T-helper 1 cell treated with Interleukin-12 subunit alpha and Interleukin-12 subunit beta and Interleukin-4 antibody, amounts not matched to agents 30 ng/mL and 1 ng/mL, for 36 hours (primary cell): ENCODE data around the gene UBE3C. TPM values are rescaled to one million over a fixed set of nuclear protein-coding genes. Genes with fewer than 3 reads are reported as not detected.

Experiments
- intact Hi-C: fragments of 100-400 bp; cut with micrococcal nuclease; formaldehyde crosslinking; loops from one replicate; pipeline ENCODE4 v1.15.1; 2024
- total RNA-seq: library from RNA; stranded (reverse); gene quantifications from 2 replicates; pipeline ENCODE4 v1.2.3, GENCODE V29; 2022

Gene UBE3C
- total RNA-seq, 1 donor from 2014 or later, result 70.2 TPM

GRCh38 chr7:157168571-157168970, 29.8 kb downstream of the UBE3C start:
- intact Hi-C loops, result no loop called here

DNA sequence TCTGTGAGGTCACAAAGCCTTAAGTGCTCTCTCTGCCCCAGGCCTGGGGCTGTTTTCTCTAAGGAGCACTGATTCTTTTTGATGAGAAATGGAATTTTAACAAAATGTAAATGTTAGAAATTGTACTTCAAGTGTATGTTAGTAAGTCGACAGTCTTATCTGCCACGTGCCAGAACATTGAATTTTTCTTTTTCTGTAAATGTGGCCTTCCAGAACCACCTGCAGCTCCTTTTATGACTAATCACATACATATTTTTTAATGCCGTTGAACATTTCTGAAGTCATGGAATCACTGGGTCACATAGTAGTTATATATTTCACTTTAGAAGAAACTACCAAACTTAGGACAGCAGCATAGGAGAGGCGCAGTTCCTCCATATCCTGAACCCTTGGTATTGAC, 38.0 kb downstream of the UBE3C start:
- intact Hi-C loops, result no loop called here

GRCh38 chr7:157177333-157177982, 38.7 kb downstream of the UBE3C start:
- intact Hi-C loops, result no loop called here

DNA sequence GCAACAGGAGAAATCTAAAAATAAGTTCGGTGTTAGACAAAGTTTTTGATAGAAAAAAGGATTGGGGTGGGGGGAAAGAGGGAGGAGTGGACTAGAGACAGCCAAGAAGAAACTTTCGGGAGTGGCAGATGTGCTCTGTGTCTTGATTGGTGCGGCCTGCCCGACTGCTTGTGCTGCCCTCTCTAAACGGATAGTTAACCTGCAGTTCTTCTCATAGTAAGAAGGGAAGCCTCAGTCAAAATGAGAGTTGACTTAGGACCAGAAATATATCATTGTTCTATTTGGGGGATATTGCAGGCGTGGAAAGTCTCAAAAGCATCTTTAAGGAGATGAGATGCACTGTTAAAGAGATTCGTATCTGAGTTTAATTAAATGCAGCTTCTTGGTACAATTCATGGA, 39.3 kb downstream of the UBE3C start:
- intact Hi-C loops, result no loop called here

GRCh38 chr7:157183832-157184231, 45.1 kb downstream of the UBE3C start:
- intact Hi-C loops, result no loop called here

GRCh38 chr7:157188091-157188665, 49.5 kb downstream of the UBE3C start:
- intact Hi-C loops, result no loop called here

DNA sequence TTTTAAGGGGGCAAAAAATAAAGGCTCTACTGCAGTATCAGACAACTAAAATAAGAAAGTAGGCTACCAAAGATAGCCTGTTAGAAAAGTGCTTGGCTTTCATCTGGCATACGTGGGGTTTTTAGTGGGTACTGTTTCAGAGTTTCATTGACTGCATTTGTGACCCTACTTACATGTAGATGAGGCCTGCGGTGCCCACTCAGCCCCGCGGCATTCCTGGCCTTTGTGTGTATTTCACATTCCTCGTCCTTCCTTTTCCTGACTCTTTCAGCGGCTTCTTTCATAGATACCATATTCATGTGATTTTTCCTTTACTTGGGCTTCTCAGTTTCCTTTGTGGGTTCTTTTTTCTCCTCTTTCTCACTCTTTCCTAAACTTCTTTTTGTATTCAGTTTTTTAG, 50.7 kb downstream of the UBE3C start:
- intact Hi-C loops, result no loop called here

GRCh38 chr7:157192861-157193260, 54.1 kb downstream of the UBE3C start:
- intact Hi-C loops, result no loop called here

GRCh38 chr7:157193274-157193673, 54.5 kb downstream of the UBE3C start:
- intact Hi-C loops, result no loop called here

DNA sequence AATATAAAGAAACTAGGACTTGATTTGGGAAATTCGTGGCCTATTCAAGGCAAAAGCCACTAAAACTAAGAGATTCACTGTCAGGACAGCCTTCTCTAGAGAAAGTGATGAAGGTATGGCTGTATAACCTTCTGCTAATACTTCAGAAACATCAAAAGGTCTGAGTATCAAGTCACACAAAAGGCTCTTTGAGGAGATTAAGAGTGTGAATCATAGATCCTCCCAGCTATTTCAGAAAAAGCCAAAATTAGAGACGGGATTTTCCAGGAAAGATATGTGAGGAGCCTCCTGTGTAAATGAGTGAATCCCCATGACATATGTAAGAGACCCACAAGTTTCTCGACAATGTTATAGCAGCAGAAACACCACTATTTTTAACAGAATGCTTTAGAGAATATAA, 56.2 kb downstream of the UBE3C start:
- intact Hi-C loops, result no loop called here

GRCh38 chr7:157195868-157196267, 57.1 kb downstream of the UBE3C start:
- intact Hi-C loops, result no loop called here

DNA sequence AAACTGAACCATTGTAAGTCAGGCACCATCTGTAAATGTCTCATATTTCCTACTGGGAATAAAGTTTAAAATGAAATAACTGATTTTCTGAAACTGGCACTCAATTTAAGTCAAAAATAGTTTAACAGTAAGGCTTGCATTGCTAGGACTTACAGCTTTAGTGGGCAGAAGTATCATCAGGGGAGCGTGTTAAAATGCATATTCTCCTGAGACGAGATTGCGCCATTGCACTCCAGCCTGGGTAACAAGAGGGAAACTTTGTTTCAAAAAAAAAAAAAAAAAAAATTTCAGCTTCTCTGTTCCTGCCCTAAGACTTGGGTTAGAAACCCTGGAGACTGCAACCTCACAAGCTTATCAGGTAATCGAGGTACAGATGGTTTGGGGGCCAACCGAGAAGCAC, 65.4 kb downstream of the UBE3C start:
- intact Hi-C loops, result no loop called here

- intact Hi-C loops, result no loop called here
Observed at GRCh38 chr7:157205438-157205837, 66.7 kb downstream of the UBE3C start.

DNA sequence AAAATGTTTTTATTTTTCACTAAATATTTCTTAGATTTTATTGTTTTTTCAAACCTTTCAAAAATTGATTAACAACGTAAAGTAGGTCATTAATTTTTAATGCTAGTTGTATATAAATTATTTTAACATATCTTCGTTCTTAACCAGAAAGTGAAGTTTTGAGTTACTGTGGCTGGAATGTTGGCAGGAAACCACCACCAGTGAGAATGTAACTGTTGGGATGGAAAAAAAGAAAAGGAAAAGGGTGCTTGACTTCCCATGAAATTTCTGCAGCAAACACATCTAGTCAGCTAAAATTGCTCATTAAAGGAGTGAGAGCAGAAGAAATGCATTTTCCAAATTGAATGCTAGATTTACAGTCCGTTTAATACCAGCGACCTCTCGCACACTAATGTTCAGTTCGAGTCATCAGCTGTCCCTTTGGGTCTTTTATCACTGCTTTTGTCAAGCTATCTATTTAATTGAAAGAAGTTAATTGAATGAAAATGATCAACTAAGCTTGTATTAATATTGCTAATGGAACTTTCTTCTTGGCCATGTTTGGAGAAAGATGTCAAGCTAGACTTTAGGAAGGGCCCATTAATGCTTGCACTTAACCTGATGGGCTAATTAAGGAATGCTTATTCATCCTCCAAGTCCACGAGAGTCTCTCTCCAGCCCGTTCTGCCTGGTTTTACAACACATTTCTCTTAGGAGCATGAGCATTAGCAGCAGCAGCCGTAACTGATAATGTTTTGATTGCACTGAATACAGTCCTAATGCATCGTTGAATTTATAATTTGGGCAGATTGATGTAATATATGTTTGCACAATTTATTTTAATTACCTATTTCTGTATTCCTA, 70.1 kb downstream of the UBE3C start:
- intact Hi-C loops, result no loop called here

- intact Hi-C loops, result no loop called here
Observed at GRCh38 chr7:157210682-157211081, 72.0 kb downstream of the UBE3C start.

- intact Hi-C loops, result no loop called here
Observed at GRCh38 chr7:157211690-157212089, 73.0 kb downstream of the UBE3C start.

GRCh38 chr7:157219154-157219553, 80.4 kb downstream of the UBE3C start:
- intact Hi-C loops, result no loop called here

- intact Hi-C loops, result no loop called here
Observed at GRCh38 chr7:157220916-157221569, 82.3 kb downstream of the UBE3C start.

DNA sequence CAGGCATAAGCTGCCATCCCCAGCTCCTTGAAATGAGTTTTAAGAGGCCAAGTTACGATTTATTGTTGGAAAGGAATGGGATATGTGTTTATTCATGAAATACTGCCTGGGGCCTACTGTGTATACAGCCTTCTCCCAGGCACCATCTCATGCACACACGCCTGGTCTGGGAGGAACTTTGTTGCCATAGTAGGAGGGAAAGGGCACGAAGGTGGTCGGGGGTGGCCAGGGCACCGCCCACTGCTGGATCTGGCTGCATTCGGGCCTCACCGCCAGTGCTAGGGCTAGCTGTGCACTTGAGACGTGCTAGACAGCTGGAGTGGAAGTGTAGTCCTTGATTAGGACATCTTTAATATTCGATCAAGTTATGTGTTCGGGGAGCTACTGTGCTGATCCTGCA, 84.0 kb downstream of the UBE3C start:
- intact Hi-C loops, result no loop called here

DNA sequence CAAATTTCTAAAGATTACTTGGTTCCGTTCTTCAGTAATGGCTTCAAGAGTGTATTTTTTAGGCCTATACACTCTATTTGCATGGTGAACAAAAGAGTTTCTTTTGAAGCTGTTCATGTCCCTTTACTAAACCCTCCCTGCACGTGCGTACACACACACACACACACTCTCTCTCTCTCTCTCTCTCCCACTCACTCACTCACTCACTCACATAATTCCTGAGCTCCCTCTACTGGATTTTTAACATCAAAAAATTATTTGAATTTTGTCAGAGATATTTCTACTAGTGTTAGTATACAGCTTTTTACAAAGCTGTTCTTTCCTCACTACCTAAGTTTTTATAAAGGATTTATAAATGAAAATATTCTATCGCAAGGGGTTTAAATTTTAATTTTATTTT, 85.9 kb downstream of the UBE3C start:
- intact Hi-C loops, result no loop called here

GRCh38 chr7:157228864-157229422, 90.2 kb downstream of the UBE3C start:
- intact Hi-C loops, result loop anchor here (1.0 kb wide), 1 partner anchor 111 kb away; no protein-coding TSS in a partner anchor

DNA sequence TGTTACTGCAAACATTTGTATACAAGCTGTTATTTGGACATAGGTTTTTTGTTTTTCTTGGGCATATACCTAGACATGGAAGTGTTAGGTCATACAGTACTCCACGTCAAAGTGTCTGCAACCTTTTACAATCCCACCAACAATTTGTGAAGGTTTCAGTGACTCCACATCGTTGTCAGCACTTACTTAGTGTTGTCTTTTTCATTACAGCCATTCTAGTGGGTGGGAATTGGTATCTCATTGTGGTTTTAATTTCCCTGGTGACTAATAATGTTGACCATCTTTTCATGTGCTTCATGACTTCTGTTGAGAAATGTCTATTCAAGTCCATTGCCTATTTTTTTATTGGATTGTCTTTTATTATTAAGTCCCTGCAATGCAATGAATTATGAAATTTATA, 95.0 kb downstream of the UBE3C start:
- intact Hi-C loops, result no loop called here
